HL-60/S4 (cell line): ENCODE results near the gene ENOX1.

ENCODE experiments used
- in situ Hi-C: fragments of 300-500 bp; cut with MboI; formaldehyde crosslinking; loops from 2 replicates; pipeline ENCODE4 v1.14.3; 2022; ENCODE audit warnings: low sequenced_read_pairs

ENOX1 gene

DNA sequence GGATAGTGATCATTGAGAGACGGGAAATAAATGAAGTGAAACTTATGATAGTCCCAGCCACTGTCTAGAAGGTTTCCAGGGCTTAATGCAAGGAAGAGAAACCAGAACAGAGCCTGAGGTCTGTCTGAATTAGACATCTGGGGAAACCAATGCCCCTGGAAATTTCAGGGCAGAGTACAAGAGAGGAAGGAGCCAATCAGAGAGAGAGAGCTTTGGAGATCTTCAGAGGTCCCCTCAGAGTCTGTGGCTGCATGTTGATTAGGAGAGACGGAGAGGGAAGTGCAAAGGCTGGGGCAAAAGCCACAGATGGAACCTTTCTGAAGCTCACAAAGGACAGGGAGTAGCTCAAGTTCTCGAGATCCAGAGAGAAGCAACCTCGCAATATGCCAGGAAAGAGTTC is 385.4 kb downstream of the ENOX1 start:
- in situ Hi-C loops, result no loop called here

DNA sequence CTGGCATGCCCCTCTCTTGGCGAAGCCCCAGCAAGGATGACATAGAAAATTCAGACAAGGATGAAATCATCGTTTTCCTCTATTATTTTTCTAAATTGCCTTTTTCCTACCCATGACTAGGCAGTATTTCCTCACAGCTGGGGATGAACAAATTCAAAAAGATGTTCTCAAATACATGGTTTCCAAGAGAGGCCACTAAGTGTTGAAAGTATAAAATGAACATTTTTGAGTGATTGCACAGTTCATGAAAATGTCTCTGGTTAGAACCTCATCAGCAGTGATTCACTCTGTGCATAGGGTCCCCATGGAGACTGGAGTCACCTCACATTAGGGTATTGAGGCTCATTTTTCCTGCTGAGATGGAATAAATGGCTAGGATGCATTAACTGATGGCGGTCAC is 389.7 kb downstream of the ENOX1 start:
- in situ Hi-C loops, result no loop called here

DNA sequence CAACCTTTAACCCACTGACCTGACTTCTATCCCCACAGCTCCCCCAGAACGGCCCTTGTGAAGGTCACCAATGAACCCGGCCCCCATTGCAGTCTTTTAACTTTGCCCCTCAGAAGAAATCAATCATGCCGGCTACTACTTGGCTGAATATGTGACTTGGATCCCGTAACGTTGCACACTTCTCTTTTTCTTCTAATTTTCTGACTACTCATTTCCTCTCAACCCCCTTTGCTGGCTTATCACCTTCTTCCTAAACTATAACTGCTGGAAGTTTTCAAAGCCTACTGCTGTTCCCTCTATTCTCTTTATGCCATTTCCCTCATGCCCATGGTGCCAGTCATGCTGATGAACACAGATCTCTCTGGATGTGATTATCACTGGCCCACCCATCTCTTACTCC is 395.7 kb downstream of the ENOX1 start:
- in situ Hi-C loops, result no loop called here

DNA sequence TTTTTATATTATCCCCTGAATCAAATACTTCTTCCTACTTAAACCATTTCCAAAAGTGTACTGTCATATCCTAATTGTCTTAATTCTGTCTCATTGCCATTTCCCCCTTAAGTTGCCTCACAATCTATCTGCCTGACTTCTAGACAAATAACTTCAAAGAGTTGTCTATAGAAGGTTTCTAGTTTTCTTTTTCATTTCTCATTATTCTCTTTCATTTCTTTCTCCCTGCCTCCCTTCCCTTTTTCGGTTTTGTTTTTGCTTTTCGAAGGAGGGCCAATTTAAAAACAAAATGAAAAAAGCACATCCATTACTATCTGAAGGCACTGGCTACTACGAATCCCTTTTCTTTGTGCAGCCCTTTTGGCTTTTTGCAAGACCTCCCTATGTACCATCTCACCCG is 396.2 kb downstream of the ENOX1 start:
- in situ Hi-C loops, result no loop called here

DNA sequence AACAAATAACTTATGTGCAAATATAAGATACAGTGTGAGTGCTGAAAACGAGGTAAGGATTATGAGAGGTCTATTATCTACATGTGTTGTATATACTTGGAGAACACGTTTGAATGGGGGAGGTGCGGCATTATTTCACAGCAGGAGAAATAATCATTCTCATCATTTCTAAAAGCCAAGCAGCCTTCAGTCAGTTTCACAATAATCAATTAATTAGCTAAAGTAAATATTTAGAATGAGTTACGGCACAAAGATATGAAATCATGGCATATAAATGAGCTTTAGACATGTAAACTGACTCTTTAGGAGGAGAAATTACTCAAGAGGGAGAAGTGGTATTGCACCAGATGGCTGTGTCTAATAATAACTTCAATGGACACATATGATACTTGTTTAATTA is 396.8 kb downstream of the ENOX1 start:
- in situ Hi-C loops, result no loop called here

DNA sequence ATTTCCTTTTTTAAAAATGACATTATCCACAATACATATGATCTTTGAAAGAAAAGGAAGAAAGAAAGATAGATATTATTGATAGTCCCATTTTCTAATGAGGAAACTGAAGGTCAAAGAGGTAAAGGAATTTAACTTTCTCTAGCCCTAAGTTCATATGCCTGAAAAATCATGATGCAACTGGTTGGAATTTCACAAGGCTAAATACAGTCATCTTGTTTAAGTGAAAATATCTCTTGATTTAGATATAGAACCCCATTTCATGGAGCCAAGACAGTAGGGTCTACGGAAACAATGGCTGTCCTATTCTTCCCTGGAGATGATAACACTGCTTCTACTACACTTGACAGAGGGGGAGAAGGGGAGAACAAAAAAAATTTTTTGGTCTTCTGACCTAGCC is 397.2 kb downstream of the ENOX1 start:
- in situ Hi-C loops, result no loop called here

DNA sequence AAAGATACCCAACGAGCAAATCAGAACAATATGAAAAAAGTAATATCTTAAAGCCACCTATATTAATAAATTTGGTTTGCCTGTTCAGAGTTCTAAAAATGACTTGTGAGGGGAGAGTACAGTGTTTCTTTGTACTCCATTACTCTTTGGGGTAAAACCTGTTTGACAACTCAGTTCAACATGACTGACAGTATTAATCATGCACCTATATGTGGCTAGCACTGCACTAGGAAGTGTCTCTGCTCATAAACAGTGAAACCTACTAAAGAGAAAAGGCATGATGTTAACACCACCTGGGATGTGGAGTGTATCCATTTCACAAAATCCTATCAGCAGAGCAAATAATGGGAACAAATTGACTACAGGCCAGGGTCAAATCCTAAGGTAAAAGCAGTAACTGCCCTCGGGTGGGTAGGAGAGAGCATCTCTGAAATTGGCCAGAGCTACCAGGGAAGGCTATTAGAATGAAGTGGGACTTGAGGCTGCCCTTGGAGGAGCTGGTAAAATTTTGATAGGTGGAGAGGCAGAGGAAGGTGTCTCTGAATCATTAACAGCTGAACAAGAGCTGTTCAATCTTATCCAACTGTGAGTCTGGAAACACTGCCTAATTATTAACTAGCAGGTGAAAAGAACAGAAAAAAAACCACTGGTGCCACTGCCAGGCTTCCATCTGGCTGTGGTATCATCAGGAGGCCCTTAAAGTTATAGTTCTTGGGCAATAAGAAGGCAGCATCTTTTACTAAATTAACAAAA is 398.3 kb downstream of the ENOX1 start:
- in situ Hi-C loops, result no loop called here

DNA sequence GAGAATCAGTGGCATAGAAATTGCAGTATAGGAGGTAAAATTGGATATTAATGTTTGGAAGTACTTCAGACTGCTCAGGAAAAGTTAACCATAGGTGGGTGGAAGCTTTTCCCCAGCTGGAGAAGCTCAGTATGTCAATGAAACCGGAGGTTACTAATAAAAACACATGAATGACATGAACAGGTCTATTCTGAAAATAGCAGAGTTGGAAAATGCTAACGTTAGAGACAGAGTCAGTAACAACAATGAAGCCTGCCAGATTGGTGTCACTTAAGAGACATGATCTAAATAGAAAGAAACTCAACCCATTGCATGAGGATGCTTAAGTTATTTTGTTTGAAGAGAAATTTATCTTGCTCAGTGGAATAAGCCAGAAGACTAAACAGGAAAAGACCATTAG is 398.9 kb downstream of the ENOX1 start:
- in situ Hi-C loops, result no loop called here

DNA sequence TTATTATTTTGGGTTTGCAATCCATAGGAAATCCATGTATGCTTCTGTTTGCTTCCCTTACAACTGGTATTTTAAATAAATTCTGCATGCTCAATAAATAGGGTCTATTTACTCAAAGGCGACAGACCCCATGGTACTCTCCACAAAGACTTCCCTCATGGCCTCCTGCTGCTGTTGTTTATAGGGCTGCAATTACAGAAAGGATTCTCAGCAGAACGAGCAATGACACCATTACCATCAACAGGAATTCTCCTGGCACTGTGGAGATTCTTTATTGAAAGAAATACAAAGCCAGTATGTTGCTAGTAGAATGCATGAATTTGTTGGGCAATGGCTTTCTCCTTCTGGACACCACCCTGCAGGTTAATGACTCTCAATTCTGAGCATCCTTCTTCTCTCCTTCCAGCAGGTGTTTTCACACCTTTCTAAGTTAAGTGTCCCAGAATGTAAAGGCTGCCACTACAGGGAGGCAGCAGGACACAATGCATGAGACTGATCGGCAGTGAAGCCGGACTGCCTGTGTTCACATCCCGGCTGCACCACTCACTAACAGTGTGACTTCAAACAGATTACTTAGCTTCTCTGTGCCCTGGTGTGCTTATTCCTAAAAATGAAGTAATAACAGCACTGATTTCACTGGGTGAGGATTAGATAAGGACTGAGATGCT is 403.1 kb downstream of the ENOX1 start:
- in situ Hi-C loops, result no loop called here

DNA sequence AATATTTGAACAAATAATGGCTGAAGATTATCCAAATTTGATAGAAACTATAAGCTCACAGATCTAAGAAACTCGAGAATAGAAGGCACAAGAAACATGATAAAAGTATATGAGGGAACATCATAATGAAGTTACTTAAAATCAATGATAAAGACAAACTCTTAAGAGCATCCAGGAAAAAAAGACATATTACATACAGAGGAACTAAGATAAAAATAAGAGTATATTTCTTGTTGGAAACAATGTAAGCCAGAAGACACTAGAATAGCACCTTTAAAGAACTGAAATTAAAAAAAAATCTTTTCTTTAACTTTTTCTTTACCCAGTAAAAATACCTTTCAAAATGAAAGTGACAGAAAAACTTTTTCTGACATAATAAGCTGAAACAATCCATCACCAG is 407.0 kb downstream of the ENOX1 start:
- in situ Hi-C loops, result no loop called here

DNA sequence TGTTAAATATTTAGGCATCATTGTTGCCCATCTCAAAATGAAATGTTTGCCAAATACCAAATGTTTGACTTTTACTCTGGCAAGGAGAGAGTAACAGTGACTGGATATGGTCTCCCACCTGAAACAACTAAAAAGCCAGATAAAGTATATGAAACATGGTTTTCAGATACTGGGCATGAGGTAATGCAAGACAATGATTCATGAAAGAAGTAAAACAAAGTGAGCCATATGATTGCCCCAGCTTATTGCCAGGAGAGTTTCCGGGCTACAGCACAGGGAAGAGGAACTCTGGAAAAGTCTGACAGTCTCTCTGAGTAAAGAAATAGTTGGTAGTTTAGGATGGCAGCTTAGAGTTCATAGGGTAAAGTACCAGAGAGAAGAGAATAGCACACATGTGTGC is 408.8 kb downstream of the ENOX1 start:
- in situ Hi-C loops, result no loop called here

DNA sequence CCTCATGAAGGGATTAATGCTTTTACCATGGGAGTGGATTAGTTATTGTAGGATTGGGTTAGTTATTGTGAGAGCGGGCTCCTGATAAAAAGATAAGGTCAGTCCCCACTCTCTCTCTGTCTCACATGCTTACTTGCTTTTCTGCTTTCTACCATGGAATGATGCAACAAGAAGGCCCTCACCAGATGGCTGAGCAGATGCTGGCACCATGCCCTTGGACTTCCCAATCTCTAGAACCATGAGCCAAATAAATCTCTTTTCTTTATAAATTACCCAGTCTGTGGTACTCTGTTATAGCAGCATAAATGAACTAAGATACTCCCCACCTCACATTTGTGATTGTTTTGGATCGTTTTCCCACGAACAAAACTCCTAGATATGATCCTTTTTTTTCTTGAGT is 409.6 kb downstream of the ENOX1 start:
- in situ Hi-C loops, result no loop called here

DNA sequence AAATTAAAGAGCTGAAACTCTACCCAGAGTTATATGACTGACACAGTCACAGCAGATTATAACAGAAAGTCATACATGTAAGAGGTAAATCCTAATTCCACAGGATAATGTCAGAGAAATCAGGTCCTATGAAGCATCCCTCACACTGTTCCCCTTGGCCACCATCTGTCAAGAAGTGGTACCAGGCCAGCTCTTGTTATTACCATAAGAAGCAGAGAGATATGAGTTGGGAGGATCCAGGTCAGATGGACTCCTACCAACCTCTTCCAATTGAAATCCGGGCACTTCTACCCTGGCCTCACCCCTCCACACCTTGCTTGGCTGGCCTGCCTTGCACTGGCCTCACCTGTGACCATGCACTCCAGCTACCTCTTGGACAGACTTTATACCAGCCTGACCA is 410.2 kb downstream of the ENOX1 start:
- in situ Hi-C loops, result no loop called here

DNA sequence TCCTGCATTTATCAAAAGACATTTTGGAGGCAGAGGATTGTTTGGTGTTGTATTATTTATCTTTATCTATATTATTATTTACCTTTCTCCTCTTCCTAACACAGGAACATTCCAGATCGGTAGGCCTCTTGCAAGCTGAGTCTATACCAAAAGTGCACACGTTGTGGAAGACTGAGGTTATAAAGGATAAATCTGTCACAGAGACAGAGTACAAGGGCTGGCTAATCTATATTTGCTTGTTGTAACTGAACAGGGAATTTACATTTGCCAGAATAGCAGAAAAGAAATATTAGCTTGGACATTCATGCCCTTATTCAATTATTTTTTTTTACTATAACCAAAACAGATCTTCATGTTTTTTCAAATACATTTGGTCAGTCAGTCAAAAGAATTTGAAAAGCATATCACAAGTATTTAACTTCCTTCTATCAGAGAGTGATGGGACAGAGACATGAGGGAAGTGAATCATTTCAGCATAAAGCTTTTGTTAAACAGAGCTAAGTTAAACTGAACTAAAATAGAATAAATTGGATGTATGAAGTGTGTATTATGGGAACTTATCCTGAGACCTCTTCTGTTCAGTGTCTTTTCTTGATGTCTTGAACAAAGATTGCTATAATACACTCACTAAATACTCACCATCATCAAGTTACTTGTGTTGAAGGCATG is 410.8 kb downstream of the ENOX1 start:
- in situ Hi-C loops, result no loop called here

DNA sequence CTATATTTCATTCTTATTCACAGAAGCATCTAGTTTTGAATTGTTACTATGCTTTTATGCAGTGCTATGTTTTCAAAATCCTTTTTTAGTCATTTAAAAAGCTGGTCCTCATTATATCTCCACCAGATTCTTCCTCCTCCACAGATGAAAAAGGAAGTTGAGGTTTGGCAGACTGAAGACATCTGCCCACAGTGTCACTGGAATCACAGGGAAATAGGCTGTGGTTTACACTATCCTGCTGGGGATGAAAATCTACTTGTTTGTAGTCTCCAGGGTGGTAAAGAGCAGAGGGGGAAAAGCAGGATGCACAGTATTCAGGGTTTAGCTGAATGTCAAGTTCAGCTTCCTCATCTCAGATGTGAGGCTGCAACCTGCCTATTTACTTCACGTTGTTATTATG is 412.2 kb downstream of the ENOX1 start:
- in situ Hi-C loops, result no loop called here

DNA sequence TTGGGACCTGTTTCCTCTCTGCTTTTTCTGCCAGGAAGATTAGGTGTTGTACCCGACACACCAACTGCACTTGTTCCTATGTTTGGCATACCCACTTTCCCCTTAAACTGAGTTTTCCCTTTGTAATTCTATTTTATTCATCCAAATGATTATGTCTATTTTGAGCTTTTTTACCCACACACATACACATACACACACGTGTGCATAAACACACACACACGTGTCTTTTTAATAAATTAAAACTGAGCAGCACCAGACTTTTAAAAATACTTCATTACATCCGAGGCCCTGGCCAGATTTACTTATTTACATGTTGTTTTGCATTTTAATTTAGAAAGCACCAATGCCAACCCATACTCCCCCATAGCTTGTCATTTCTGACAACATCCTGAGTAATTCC is 413.4 kb downstream of the ENOX1 start:
- in situ Hi-C loops, result no loop called here

DNA sequence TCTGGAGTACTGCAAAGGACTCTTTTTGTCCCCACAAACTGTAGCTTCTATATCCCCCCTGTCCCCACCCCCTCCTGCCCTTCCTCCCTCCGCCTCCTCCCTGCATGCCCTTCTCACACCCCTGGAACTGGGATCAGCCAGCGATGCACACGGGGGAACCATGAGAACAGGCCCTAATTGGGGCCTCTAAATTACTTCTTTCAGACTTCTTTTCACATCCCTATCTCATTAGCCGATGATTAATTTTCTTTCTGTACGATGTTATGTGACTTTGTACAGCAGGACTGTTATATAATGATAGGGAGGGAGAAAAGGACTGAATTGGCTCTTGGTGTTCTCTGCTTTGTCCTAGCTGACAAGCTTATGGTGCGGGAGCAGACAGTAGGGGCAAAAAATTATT is 415.9 kb downstream of the ENOX1 start:
- in situ Hi-C loops, result no loop called here

DNA sequence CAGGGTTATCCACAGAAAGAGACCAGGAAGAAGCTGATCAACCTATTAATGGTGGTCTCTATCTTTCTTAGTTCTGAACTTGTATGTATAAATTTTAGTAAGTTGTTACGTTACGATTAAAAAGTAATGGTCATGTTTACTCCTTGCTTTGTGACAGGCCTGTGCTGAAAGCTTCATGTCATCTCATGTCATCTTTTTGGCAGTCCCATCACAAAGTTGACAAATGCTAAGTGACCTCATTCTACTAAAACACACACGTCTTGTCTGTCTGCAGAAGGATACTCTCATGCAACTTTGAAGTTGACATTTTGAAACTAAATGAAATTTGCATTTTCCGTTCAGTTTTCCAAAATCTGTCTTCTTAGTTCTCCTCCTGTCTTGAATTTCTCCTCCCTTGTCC is 417.5 kb downstream of the ENOX1 start:
- in situ Hi-C loops, result no loop called here

DNA sequence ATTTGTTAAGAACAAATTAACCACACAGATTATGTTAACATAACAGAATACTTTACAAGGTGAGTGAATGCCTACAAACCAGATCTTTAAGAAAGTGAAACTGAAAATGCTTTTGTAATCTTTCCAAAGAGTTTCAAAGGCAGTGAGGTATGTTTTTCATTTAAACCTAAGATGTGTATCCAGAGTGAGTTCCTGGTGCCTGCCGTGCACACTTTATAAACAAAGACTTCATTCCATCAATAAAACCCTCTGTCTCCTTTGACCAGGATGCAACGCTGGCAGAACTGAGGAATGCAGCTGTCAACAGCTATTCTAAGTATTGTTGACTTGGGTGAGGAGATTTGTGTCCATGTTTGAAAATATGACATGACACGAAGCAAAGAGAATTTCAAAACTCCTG is 418.8 kb downstream of the ENOX1 start:
- in situ Hi-C loops, result no loop called here

DNA sequence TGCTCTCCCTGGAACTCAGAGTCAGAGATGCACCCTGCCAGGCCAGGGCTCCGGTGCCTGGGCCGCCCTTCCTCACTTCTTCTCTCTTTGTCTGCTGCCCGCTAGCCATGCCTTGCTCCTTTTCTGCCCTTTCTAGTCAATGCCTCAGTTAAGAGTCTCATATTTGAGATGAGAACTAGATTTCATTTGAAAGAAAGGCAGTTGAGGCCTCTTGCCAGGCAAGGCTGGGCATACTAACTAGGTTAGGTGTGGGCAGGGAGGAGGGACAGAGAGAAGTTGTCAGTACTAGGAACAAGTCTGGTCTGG is 421.8 kb downstream of the ENOX1 start:
- in situ Hi-C loops, result no loop called here

DNA sequence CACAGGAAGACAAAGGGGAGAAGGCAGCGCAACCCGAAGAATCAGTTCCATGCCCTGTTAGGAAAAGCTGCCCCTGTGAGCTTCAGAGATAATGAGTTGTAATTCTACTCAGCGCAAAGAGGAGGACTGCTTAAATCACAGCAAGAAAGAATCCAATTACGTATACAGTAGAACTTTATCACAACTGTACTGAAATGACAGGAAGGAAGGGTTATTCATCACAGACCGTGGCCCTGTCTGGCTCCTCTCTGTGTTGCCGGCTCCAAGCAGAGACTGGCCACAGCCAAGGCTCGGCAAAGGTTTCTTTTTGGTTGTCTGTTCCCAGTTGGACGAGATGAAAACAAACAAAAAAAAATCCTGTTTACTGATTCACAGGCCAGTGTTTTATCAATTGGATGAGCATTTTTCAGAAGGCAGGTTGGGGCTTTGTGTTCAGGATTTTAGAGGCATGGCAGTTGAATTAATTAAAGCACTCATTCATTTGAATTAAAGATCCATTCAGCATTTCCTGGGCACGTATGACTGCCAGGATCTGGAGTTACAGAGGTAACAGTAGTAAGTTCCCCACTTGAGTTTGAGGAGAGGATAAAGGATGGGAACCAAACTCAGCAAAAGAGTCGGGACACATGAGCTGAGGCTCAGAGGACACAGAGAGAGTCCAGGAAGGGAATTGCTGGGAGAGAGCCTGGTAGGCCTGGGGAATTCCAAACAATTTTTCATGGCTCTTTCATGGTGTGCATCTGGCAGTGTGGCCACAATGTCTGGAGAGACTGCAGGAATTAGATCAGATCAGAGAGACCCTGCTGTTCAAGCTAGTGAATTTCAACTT is 422.3 kb downstream of the ENOX1 start:
- in situ Hi-C loops, result no loop called here
